Thymus (tissue), 11 donors: Measurements from ENCODE around the gene TAS2R14. TPM values are rescaled to one million over a fixed set of nuclear protein-coding genes. Genes with fewer than 3 reads are reported as not detected.

Experiments used
- DNase-seq, 9 donors: peaks; one replicate each; pipeline ENCODE4 v3.0.0-alpha.2; 2013; ENCODE audit warnings: low spot score in 9 of 9, low read depth in 6 of 9, missing footprints in 1 of 9
- H3K27ac ChIP-seq, 2 donors: one replicate each; pipeline ENCODE4 v1.5.1; 2013; ENCODE audit warnings: control low read depth in 1 of 2, low read depth in 1 of 2, low read length in 1 of 2, mild to moderate bottlenecking in 1 of 2, moderate library complexity in 1 of 2
- H3K27me3 ChIP-seq, 2 donors: one replicate each; pipeline ENCODE4 v1.5.1; 2013; ENCODE audit warnings: low read length in 1 of 2; ENCODE audit not compliant: control insufficient read depth in 2 of 2, insufficient read depth in 1 of 2
- H3K36me3 ChIP-seq, 2 donors: one replicate each; pipeline ENCODE4 v1.5.1; 2013; ENCODE audit warnings: low read length in 1 of 2, mild to moderate bottlenecking in 1 of 2, moderate library complexity in 1 of 2; ENCODE audit not compliant: control insufficient read depth in 2 of 2, insufficient read depth in 2 of 2
- H3K4me1 ChIP-seq, 2 donors: one replicate each; pipeline ENCODE4 v1.5.1; 2013; ENCODE audit warnings: low read length in 2 of 2; ENCODE audit not compliant: control insufficient read depth in 2 of 2, insufficient read depth in 2 of 2
- H3K4me3 ChIP-seq, 2 donors: one replicate each; pipeline ENCODE4 v1.5.1; 2013; ENCODE audit warnings: low read length in 2 of 2, control low read depth in 1 of 2, mild to moderate bottlenecking in 1 of 2
- H3K9me3 ChIP-seq, 2 donors: one replicate each; pipeline ENCODE4 v1.5.1; 2013; ENCODE audit warnings: low read length in 1 of 2, mild to moderate bottlenecking in 1 of 2; ENCODE audit not compliant: control insufficient read depth in 2 of 2, insufficient read depth in 1 of 2
- WGBS: extraction: QIAGEN DNeasy Blood & Tissue Kit; methylation state at CpG from one replicate; pipeline ENCODE4 v1.1.7; 2013; 5-methylcytosine and 5-hydroxymethylcytosine counted together
- polyA plus RNA-seq: library from polyadenylated mRNA; stranded (reverse); fragments of 200-250 nt; gene quantifications from one replicate; pipeline ENCODE4 v1.2.3, GENCODE V29; 2013
- total RNA-seq: library from RNA; stranded (reverse); fragments of 120-200 nt; gene quantifications from one replicate; pipeline ENCODE4 v1.2.4, GENCODE V29; 2013
- donor health status: healthy.

TAS2R14 gene
- total and polyA plus RNA-seq, 2 donors, result 1.0 to 5.3 TPM

GRCh38 chr12:10936506-10936905 is 2.6 kb downstream of the TAS2R14 start:
- Histone ChIP-seq H3K4me3 (no peak overlapping the region), H3K4me1 (no peaks in the 10 kb centered on the region), H3K27me3 (no peaks in the 10 kb centered on the region), H3K36me3 (no peaks in the 10 kb centered on the region), H3K9me3 (no peaks in the 10 kb centered on the region), H3K27ac (no peak overlapping the region)
- no peak for DNase-seq
- WGBS, result 81% methylated on average over 1 of the region's 1 CpG

- no peak within 1 kb of the TSS for H3K27ac ChIP-seq
- 97% methylated on average over 5 of the region's 5 CpGs for WGBS
- no peaks in the 10 kb centered on the region for H3K4me1 ChIP-seq
- DNase-seq, result no peak
- no peaks in the 10 kb centered on the region for H3K36me3 ChIP-seq
- no peaks in the 10 kb centered on the region for H3K27me3 ChIP-seq
- H3K4me3 ChIP-seq, result no peak within 1 kb of the TSS
- no peaks in the 10 kb centered on the region for H3K9me3 ChIP-seq
These were observed 10.2 kb downstream of the TAS2R14 start, which contains the start of gene PRH2 for GRCh38 chr12:10928746-10929286. TSS of gene PRH2 (plus strand) at chr12:10929236. CDS start at chr12:10929274, 38 bp downstream.

DNA sequence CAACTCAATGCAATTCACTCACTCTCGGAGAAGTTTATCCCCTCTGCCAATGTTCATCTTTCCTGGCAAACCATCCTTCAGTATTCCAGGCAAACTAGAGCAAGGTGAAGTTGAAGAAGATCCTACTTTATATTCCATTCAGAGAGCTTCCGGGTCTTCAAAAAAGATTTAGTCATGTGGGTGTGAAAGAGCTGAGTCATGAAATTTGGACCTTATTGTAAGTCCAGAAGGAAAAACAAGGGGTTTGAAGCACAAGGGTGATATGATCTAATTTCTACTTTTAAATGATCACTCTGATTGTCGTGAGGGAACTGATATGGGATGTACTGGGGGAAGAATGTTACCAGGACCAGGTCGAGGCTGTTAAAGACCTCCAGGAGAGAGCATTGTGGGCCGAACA is 12.8 kb downstream of the TAS2R14 start:
- no peaks in the 10 kb centered on the region for H3K4me1 ChIP-seq
- H3K9me3 ChIP-seq, result no peaks in the 10 kb centered on the region
- no peaks in the 10 kb centered on the region for H3K36me3 ChIP-seq
- no peak overlapping the region for H3K27ac ChIP-seq
- WGBS, result 87% methylated on average over 5 of the region's 5 CpGs
- H3K4me3 ChIP-seq, result no peak overlapping the region
- DNase-seq, result no peak
- H3K27me3 ChIP-seq, result no peaks in the 10 kb centered on the region

- WGBS, result 99% methylated on average over 1 of the region's 1 CpG
- no peak overlapping the region for H3K4me3 ChIP-seq
These were observed 19.3 kb downstream of the TAS2R14 start for GRCh38 chr12:10919809-10920208.

GRCh38 chr12:10910380-10910779 is 28.7 kb downstream of the TAS2R14 start:
- WGBS, result over 99% methylated on average over 8 of the region's 8 CpGs
- Histone ChIP-seq H3K36me3 (no peaks in the 10 kb centered on the region), H3K4me3 (no peak overlapping the region), H3K27me3 (no peaks in the 10 kb centered on the region), H3K4me1 (no peaks in the 10 kb centered on the region), H3K27ac (no peak overlapping the region), H3K9me3 (peaks cover 0 to 1% of the 10 kb centered on the region in 2 donors)
- DNase-seq, result no peak

More at GRCh38 chr12:10919809-10920208, 19.3 kb downstream of the TAS2R14 start:
- H3K27me3 ChIP-seq, result no peaks in the 10 kb centered on the region
- H3K9me3 ChIP-seq, result no peaks in the 10 kb centered on the region
- H3K36me3 ChIP-seq, result no peaks in the 10 kb centered on the region
- no peaks in the 10 kb centered on the region for H3K4me1 ChIP-seq
- no peak for DNase-seq
- H3K27ac ChIP-seq, result no peak overlapping the region

GRCh38 chr12:10909462-10909861 is 29.6 kb downstream of the TAS2R14 start, which contains the start of gene TAS2R13:
TSS of gene TAS2R13 (minus strand) at chr12:10909562. CDS start at chr12:10909298, 264 bp downstream.
- no peak for DNase-seq
- H3K9me3 ChIP-seq, result peaks cover 0 to 3% of the 10 kb centered on the region in 2 donors
- no peaks in the 10 kb centered on the region for H3K4me1 ChIP-seq
- H3K27me3 ChIP-seq, result no peaks in the 10 kb centered on the region
- WGBS, result 100% methylated on average over 1 of the region's 1 CpG
- no peaks in the 10 kb centered on the region for H3K36me3 ChIP-seq
- H3K4me3 ChIP-seq, result no peak within 1 kb of the TSS
- H3K27ac ChIP-seq, result no peak within 1 kb of the TSS

DNA sequence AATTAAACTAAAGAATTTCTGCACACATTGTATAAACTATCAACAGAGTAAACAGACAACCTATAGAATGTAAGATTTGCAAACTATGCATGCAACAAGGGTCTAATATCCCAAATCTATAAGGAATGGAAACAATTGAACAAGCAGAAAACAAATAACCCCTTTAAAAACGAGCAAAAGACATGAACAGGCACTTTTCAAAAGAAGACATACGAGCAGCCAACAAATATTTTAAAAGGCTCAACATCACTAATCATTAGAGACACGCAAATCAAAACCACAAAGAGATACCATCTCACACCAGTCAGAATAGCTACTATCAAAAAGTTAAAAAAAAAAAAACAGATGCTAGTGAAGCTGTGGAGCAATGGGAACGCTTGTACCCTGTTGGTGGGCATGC is 34.4 kb downstream of the TAS2R14 start:
- peaks cover 0 to 10% of the 10 kb centered on the region in 2 donors for H3K9me3 ChIP-seq
- WGBS, result 96% methylated on average over 4 of the region's 4 CpGs
- H3K4me1 ChIP-seq, result no peaks in the 10 kb centered on the region

GRCh38 chr12:10901427-10901826 is 37.6 kb downstream of the TAS2R14 start:
- H3K27me3 ChIP-seq, result no peaks in the 10 kb centered on the region
- peaks cover 0 to 10% of the 10 kb centered on the region in 2 donors for H3K9me3 ChIP-seq
- no peaks in the 10 kb centered on the region for H3K4me1 ChIP-seq
- 99% methylated on average over 1 of the region's 1 CpG for WGBS
- no peaks in the 10 kb centered on the region for H3K36me3 ChIP-seq
- no peak overlapping the region for H3K27ac ChIP-seq
- H3K4me3 ChIP-seq, result no peak overlapping the region
- no peak for DNase-seq

More for the DNA sequence above, 34.4 kb downstream of the TAS2R14 start:
- no peaks in the 10 kb centered on the region for H3K36me3 ChIP-seq
- no peaks in the 10 kb centered on the region for H3K27me3 ChIP-seq
- DNase-seq, result no peak
- no peak overlapping the region for H3K27ac ChIP-seq
- H3K4me3 ChIP-seq, result no peak overlapping the region

DNA sequence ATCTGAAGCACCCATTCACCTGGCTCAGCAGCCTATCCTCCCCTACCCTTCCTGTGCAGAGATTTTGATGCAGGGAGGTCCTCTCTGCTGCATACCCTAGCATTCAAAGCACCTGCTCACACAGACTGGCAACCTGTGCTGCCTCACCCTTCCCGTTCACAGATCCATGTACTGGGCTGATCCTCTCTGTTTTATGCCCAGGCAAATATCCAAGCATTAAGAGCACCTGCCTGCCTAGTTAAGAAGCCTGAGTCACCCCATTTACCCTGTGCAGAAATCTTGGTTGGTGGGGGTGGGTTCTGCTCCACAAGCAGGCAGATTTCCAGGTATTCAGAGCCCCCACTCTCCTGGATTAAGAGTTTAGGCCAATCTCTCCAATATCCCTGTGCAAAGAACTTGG is 38.1 kb downstream of the TAS2R14 start:
- 96% methylated on average over 1 of the region's 1 CpG for WGBS
- H3K36me3 ChIP-seq, result no peaks in the 10 kb centered on the region
- DNase-seq, result no peak
- H3K27ac ChIP-seq, result no peak overlapping the region
- H3K4me3 ChIP-seq, result no peak overlapping the region
- no peaks in the 10 kb centered on the region for H3K4me1 ChIP-seq
- peaks cover 0 to 10% of the 10 kb centered on the region in 2 donors for H3K9me3 ChIP-seq
- no peaks in the 10 kb centered on the region for H3K27me3 ChIP-seq
